ENCODE results near the gene GFAP. TPM values are rescaled to one million over a fixed set of nuclear protein-coding genes. Genes with fewer than 3 reads are reported as not detected.

The GFAP gene
- total RNA-seq, 2 experiments from 2014 or later = not detected

DNA sequence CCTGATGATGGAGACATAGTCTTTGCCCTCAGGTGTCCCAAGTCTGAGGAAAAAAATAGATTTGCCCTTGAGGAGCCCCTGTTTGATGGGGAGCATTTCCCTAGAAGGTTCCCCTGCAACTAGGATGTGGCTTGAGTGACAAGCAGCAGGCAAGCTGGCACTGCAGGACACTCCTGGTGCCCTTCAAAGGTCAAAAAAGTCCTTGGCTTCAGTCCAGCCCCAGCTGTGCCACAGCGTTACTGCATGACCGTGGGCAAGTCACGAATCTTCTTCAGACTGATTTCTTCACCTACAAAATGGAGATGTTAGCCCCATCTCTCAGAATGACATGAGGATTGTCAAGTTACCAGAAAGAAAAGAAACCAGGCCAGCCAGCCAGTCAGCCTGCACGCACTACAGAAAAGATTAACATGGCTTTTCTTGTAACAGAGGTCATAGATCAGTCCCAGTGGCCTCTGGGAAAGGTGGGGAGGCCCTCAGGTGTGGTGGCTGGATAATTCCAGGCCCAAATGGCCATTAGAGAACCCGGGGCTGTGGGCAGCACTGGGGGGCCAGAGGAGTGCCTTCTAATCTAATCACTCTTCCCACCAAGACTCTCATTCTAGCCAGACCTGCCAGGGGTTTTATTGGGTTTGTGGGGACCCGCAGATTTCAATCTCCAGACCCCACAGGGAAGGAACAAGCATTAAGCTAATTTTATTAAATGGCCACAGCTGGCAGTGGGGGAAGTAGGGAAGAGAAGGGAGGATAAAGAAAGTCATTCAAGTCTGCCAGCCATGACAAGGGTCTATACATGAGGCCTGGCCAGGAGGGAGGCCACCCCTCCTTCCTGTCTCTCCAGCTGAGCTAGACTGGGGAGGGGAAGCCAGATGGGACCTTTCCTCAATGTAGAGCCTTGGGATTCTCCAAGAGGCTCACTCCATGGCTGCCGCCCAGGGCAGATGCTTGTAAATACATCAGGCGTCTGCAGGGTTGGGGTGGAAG lies 42.0 kb upstream of the GFAP start:
- Mint-ChIP-seq H3K4me3 (no peak overlapping the region), H3K27me3 (peaks cover 17% of the 10 kb centered on the region)
- CTCF ChIA-PET = interaction anchor here (1.2 to 2.7 kb wide), 2 partner anchors 37 to 63 kb away, joined by 3 to 7 read pairs; no protein-coding TSS in a partner anchor

DNA sequence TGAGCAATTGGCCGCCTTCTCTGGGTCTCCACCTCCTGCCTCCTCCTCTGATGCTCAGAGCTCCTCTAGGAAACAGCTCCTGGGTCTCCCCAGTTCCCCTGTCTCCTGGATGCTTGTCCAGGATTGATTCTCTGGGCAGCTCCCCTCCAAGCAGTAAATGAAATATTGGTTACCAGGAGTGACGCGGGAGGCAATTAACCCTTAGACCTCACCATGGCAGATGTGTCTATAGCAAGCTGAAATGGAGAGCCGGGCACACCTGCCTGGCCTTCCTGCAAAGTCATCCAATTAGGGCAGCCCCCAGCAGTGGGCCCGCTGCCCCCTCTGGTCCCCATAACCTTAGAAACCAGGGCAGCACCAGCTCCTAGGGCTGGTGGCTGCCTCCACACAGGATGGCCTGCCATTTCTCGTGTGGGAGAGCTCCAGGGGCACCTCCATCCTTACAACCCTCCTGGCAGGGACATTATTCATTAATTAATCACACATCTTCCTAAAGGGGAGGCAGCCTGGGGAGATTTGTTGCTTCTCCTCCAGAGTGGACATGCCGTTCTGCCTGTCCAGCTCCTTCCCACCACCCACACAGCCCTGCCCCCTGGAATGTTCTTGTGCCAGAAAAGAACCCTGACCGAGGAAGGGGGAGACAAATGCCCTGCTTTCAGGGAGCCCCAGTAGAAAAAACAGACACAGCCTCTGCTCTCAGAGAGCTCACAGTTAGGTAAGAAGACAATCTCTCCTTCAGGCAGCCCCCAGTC lies 40.5 kb upstream of the GFAP start:
- Mint-ChIP-seq H3K27me3 (peaks cover 13% of the 10 kb centered on the region), H3K36me3 (ENCODE audit: low read depth) (no peaks in the 10 kb centered on the region), H3K4me1 (ENCODE audit: low read depth) (peaks cover 6% of the 10 kb centered on the region), H3K27ac (no peak overlapping the region), H3K4me3 (no peak overlapping the region), H3K9me3 (no peaks in the 10 kb centered on the region)
- DNase-seq = no peak
- ATAC-seq = no peak
- ChIA-PET CTCF (interaction anchor here (0.6 to 2.7 kb wide), 5 partner anchors 9 to 1253 kb away, joined by 3 to 7 read pairs (median 3); partner anchors contain the start of gene ACBD4), POLR2A (interaction anchor here (1.3 to 1.5 kb wide), 2 partner anchors 11 to 18 kb away, joined by 3 to 4 read pairs; no protein-coding TSS in a partner anchor)
- intact Hi-C loops (cut with micrococcal nuclease) = no loop called here
- TF ChIP-seq, protein P1, sequence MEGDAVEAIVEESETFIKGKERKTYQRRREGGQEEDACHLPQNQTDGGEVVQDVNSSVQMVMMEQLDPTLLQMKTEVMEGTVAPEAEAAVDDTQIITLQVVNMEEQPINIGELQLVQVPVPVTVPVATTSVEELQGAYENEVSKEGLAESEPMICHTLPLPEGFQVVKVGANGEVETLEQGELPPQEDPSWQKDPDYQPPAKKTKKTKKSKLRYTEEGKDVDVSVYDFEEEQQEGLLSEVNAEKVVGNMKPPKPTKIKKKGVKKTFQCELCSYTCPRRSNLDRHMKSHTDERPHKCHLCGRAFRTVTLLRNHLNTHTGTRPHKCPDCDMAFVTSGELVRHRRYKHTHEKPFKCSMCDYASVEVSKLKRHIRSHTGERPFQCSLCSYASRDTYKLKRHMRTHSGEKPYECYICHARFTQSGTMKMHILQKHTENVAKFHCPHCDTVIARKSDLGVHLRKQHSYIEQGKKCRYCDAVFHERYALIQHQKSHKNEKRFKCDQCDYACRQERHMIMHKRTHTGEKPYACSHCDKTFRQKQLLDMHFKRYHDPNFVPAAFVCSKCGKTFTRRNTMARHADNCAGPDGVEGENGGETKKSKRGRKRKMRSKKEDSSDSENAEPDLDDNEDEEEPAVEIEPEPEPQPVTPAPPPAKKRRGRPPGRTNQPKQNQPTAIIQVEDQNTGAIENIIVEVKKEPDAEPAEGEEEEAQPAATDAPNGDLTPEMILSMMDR (IDR thresholded peaks at IDR 0.05) = no peak

More for the DNA sequence above, 42.0 kb upstream of the GFAP start:
- H3K9me3 Mint-ChIP-seq = no peaks in the 10 kb centered on the region
- peaks cover 6% of the 10 kb centered on the region for H3K4me1 Mint-ChIP-seq (ENCODE audit: low read depth)
- TF ChIP-seq, protein P1 (IDR thresholded peaks at IDR 0.05) = no peak
- DNase-seq (no peak), ATAC-seq (no peak)
- POLR2A ChIA-PET = interaction anchor here (1.3 kb wide), 1 partner anchor 9 kb away, joined by 4 read pairs; no protein-coding TSS in a partner anchor
- intact Hi-C loops (cut with micrococcal nuclease) = no loop called here
- no peak overlapping the region for H3K27ac Mint-ChIP-seq
- H3K36me3 Mint-ChIP-seq (ENCODE audit: low read depth) = no peaks in the 10 kb centered on the region

DNA sequence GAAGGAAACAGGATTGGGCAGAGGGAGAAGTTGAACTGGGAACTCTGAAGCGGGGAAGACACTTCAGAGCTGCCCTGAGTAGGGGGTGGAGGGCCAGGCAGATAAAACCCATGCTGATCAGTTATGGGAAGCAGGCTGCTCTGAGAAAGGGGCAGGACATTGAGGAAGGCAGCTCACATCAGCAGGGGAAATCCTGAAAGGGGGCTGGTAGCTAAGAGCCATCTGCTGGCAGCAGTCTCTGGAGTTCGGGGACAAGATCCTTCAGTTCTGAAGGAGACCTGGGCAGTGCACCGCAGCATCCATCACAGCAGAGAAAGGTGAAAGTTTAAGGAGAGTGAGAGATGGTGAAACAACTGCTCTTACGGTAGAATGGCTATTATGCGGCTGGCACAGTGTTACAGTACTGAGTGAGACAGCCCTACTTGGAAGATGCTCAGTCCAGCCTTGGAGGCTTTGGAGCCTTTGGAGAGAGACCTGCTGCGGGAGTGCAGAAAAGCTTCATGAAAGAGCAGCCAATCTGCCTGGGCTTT lies 37.7 kb upstream of the GFAP start:
- no peak overlapping the region for H3K27ac Mint-ChIP-seq
- CTCF ChIA-PET = no interaction called here

DNA sequence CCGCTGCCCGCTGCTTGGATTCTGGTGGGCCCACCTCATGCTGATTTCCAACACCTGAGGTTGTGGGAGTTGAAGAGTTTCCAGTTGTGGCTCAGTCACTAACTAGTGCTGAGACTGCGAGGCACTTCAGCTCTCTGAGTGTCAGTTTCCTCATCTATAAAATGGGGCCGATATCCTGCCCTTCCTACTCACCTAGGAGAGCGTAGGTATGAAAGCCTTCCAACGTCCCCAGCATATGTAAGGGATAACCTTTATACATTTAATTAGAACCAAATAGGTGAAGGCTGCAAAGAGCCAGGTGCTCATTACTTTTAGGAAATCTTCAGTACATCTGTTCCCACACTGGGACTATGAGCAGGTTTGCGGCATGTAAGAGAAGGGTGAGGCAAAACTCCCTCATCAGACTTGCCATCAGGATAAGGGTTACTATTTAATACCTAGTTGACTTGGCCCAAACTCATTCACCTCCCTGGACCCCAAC lies 33.1 kb upstream of the GFAP start:
- intact Hi-C loops (cut with micrococcal nuclease) = no loop called here
- H3K4me3 Mint-ChIP-seq = peak overlapping the region; percentile 90
- TF ChIP-seq, protein P1 (IDR thresholded peaks at IDR 0.05) = no peak
- H3K27ac Mint-ChIP-seq = peak overlapping the region; percentile 92
- peaks cover 3% of the 10 kb centered on the region for H3K27me3 Mint-ChIP-seq
- ChIA-PET CTCF (interaction anchor here (1.0 to 1.9 kb wide), 2 partner anchors 9 to 72 kb away, joined by 3 to 8 read pairs; no protein-coding TSS in a partner anchor), POLR2A (interaction anchor here (0.9 to 2.4 kb wide), 4 partner anchors 12 to 50 kb away, joined by 3 to 11 read pairs (median 4); partner anchors contain the start of gene EFTUD2)
- DNase-seq = no peak
- H3K36me3 Mint-ChIP-seq (ENCODE audit: low read depth) = peaks cover 17% of the 10 kb centered on the region
- H3K9me3 Mint-ChIP-seq = no peaks in the 10 kb centered on the region
- ATAC-seq = no peak
- H3K4me1 Mint-ChIP-seq (ENCODE audit: low read depth) = peaks cover 11% of the 10 kb centered on the region

More for the DNA sequence above, 37.7 kb upstream of the GFAP start:
- Mint-ChIP-seq H3K4me3 (no peak overlapping the region), H3K9me3 (no peaks in the 10 kb centered on the region), H3K27me3 (peaks cover 3% of the 10 kb centered on the region), H3K4me1 (ENCODE audit: low read depth) (peaks cover 5% of the 10 kb centered on the region), H3K36me3 (ENCODE audit: low read depth) (no peaks in the 10 kb centered on the region)
- ATAC-seq = no peak
- TF ChIP-seq, protein P1 (IDR thresholded peaks at IDR 0.05) = no peak
- intact Hi-C loops (cut with micrococcal nuclease) = no loop called here
- DNase-seq = no peak
- POLR2A ChIA-PET = interaction anchor here (1.5 kb wide), 1 partner anchor 17 kb away, joined by 3 read pairs; no protein-coding TSS in a partner anchor
